OCI-LY1 (cell line): ENCODE data around the gene RPL39L.

Source experiments
- H2AFZ ChIP-seq: fragments of 200-600 bp; sonication (generic), shearing (Covaris generic); 2 replicates; pipeline ENCODE4 v1.6.0; 2014; ENCODE audit warnings: antibody characterized with exemption, mild to moderate bottlenecking, low read length
- H3F3A ChIP-seq: fragments of 200-600 bp; sonication (generic), shearing (Covaris generic); 2 replicates; pipeline ENCODE4 v1.6.0; 2014; ENCODE audit warnings: mild to moderate bottlenecking, antibody characterized with exemption, low read length, moderate library complexity; ENCODE audit not compliant: insufficient read depth
- H3K27ac ChIP-seq: fragments of 200-600 bp; sonication (generic); 2 replicates; pipeline ENCODE4 v1.5.1; 2014; ENCODE audit warnings: low read length, mixed run types, mild to moderate bottlenecking, low read depth; ENCODE audit not compliant: poor library complexity, severe bottlenecking
- H3K27me3 ChIP-seq: fragments of 200-600 bp; sonication (generic); 2 replicates; pipeline ENCODE4 v1.6.0; 2014; ENCODE audit warnings: antibody characterized with exemption, mild to moderate bottlenecking, low read length, moderate library complexity; ENCODE audit not compliant: insufficient read depth
- H3K36me3 ChIP-seq: fragments of 200-600 bp; sonication (generic); 2 replicates; pipeline ENCODE4 v1.6.1; 2014; ENCODE audit warnings: mild to moderate bottlenecking, antibody characterized with exemption, low read length, moderate library complexity, mixed read lengths; ENCODE audit not compliant: insufficient read depth
- H3K4me1 ChIP-seq: fragments of 200-600 bp; sonication (generic); 2 replicates; pipeline ENCODE4 v1.5.1; 2014; ENCODE audit warnings: mild to moderate bottlenecking, low read length, moderate library complexity; ENCODE audit not compliant: insufficient read depth, severe bottlenecking
- H3K4me2 ChIP-seq: fragments of 200-600 bp; sonication (generic), shearing (Covaris generic); 2 replicates; pipeline ENCODE4 v1.6.1; 2014; ENCODE audit warnings: low read length
- H3K4me3 ChIP-seq: fragments of 200-600 bp; sonication (generic); 2 replicates; pipeline ENCODE4 v1.5.1; 2014; ENCODE audit warnings: low read length, low read depth, mild to moderate bottlenecking, mixed read lengths; ENCODE audit not compliant: poor library complexity, severe bottlenecking
- H3K79me2 ChIP-seq: fragments of 200-600 bp; shearing (Covaris generic); 2 replicates; pipeline ENCODE4 v1.6.1; 2016; ENCODE audit warnings: mixed run types, low read length, mixed read lengths; ENCODE audit not compliant: insufficient read depth
- H3K9ac ChIP-seq: fragments of 200-600 bp; sonication (generic), shearing (Covaris generic); 2 replicates; pipeline ENCODE4 v1.6.1; 2014; ENCODE audit warnings: mild to moderate bottlenecking, low read length, mixed read lengths
- H3K9me2 ChIP-seq: fragments of 200-600 bp; sonication (generic), shearing (Covaris generic); 2 replicates; pipeline ENCODE4 v1.6.1; 2014; ENCODE audit warnings: low read depth, mild to moderate bottlenecking, low read length, mixed read lengths
- H3K9me3 ChIP-seq: fragments of 200-600 bp; shearing (Covaris generic); 2 replicates; pipeline ENCODE4 v1.6.1; 2014; ENCODE audit warnings: low read length, mixed read lengths
- H4K20me1 ChIP-seq: fragments of 200-600 bp; sonication (generic), shearing (Covaris generic); 2 replicates; pipeline ENCODE4 v1.6.0; 2016; ENCODE audit warnings: mild to moderate bottlenecking, low read length; ENCODE audit not compliant: insufficient read depth
- CTCF ChIP-seq: fragments of 200-600 bp; sonication (generic), shearing (Covaris generic); IDR thresholded peaks from 2 replicates; pipeline ENCODE4 v1.5.1; 2017; ENCODE audit warnings: mild to moderate bottlenecking, antibody characterized with exemption, low read length, moderate library complexity, mixed read lengths
- EZH2 ChIP-seq: fragments of 200-600 bp; sonication (generic), shearing (Covaris generic); IDR thresholded peaks from 2 replicates; pipeline ENCODE4 v1.8.0; 2017; ENCODE audit warnings: borderline replicate concordance, mixed run types, mild to moderate bottlenecking, antibody characterized with exemption, low read length, moderate library complexity, mixed read lengths

Gene RPL39L

GRCh38 chr3:187088701-187089100 lies 50.6 kb downstream of the RPL39L start:
- H3K79me2 ChIP-seq: no peaks in the 10 kb centered on the region
- H3K36me3 ChIP-seq: no peaks in the 10 kb centered on the region
- no peak overlapping the region for H3K4me2 ChIP-seq
- H3K4me1 ChIP-seq: no peaks in the 10 kb centered on the region
- no peaks in the 10 kb centered on the region for H3F3A ChIP-seq
- H3K9me2 ChIP-seq: no peaks in the 10 kb centered on the region
- H4K20me1 ChIP-seq: no peaks in the 10 kb centered on the region
- no peak for TF ChIP-seq EZH2
- TF ChIP-seq CTCF: no peak
- H3K9ac ChIP-seq: no peak overlapping the region
- H3K9me3 ChIP-seq: peaks cover 15% of the 10 kb centered on the region
- H2AFZ ChIP-seq: no peak overlapping the region
- no peak overlapping the region for H3K4me3 ChIP-seq
- no peaks in the 10 kb centered on the region for H3K27me3 ChIP-seq
- H3K27ac ChIP-seq: no peak overlapping the region

DNA sequence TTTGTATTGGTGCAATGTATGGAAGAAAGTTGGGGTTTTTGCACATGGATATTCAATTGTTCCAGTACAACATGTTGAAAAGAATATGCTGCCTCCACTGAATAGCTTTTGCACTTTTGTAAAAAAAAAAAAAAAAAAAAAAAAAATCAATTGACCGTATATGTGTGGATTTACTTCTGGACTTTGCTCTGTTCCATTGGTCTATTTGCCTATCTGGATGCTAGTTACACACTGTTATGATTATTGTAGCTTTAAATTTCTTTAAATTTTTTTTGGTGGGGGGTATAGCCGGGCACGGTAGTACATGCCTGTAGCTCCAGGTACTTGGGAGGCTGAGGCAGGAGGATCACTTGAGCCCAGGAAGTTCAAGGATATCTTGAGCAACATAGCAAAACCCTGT lies 52.5 kb downstream of the RPL39L start:
- Histone ChIP-seq H3K27me3 (no peaks in the 10 kb centered on the region), H3K4me3 (no peak overlapping the region), H3K9me3 (peaks cover 11% of the 10 kb centered on the region), H3K9ac (no peak overlapping the region), H4K20me1 (no peaks in the 10 kb centered on the region), H2AFZ (no peak overlapping the region), H3K79me2 (no peaks in the 10 kb centered on the region), H3K36me3 (no peaks in the 10 kb centered on the region), H3K27ac (no peak overlapping the region), H3K9me2 (no peaks in the 10 kb centered on the region), H3K4me1 (no peaks in the 10 kb centered on the region), H3K4me2 (no peak overlapping the region), H3F3A (no peaks in the 10 kb centered on the region)
- TF ChIP-seq CTCF: no peak
- TF ChIP-seq EZH2: no peak

DNA sequence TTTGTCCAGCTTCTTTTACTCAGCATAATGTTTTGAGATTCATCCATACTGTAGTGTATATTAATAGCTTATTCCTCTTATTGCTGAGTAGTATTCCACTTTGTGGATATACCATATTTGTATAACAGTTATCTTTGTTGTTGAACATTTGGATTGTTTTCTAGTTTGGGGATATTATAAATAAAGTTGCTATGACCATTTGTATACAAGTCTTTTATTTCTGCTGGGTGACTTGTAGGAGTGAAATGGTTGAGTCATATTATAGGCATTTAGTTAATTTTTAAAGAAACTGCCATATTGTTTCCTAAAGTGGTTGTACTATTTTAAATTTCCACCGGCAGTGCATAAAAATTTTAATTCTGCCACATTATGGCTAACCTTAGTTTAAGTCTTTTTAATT lies 53.4 kb downstream of the RPL39L start:
- no peak overlapping the region for H3K4me2 ChIP-seq
- no peak overlapping the region for H3K27ac ChIP-seq
- peaks cover 11% of the 10 kb centered on the region for H3K9me3 ChIP-seq
- no peaks in the 10 kb centered on the region for H3K27me3 ChIP-seq
- no peaks in the 10 kb centered on the region for H3K9me2 ChIP-seq
- H3K36me3 ChIP-seq: no peaks in the 10 kb centered on the region
- no peak for TF ChIP-seq EZH2
- no peak for TF ChIP-seq CTCF
- no peaks in the 10 kb centered on the region for H4K20me1 ChIP-seq
- no peak overlapping the region for H2AFZ ChIP-seq
- H3F3A ChIP-seq: no peaks in the 10 kb centered on the region
- no peak overlapping the region for H3K4me3 ChIP-seq
- H3K9ac ChIP-seq: no peak overlapping the region
- no peaks in the 10 kb centered on the region for H3K79me2 ChIP-seq
- no peaks in the 10 kb centered on the region for H3K4me1 ChIP-seq
